H9 (cell line): ENCODE measurements around the gene HLTF. TPM values are rescaled to one million over a fixed set of nuclear protein-coding genes. Genes with fewer than 3 reads are reported as not detected.

ENCODE experiments used
- DNase-seq: peaks from one replicate; pipeline ENCODE4 v3.0.0-alpha.2; 2017
- H2AFZ ChIP-seq: one replicate; pipeline ENCODE4 v1.6.1; 2013; ENCODE audit warnings: mild to moderate bottlenecking, low read length, control low read depth, moderate library complexity
- H2AK5ac ChIP-seq: 2 replicates; pipeline ENCODE4 v1.6.1; 2013; ENCODE audit warnings: low read length, control low read depth, mixed read lengths; ENCODE audit not compliant: insufficient read length
- H2BK120ac ChIP-seq: one replicate; pipeline ENCODE4 v1.6.1; 2013; ENCODE audit warnings: low read depth, mild to moderate bottlenecking, low read length, control low read depth, inconsistent platforms; ENCODE audit not compliant: poor library complexity, severe bottlenecking
- H2BK12ac ChIP-seq: 2 replicates; pipeline ENCODE4 v1.6.1; 2013; ENCODE audit warnings: low read length, control low read depth, mixed read lengths, low read depth; ENCODE audit not compliant: insufficient read length
- H2BK15ac ChIP-seq: 2 replicates; pipeline ENCODE4 v1.6.1; 2013; ENCODE audit warnings: low read depth, low read length, control low read depth
- H2BK20ac ChIP-seq: one replicate; pipeline ENCODE4 v1.6.1; 2013; ENCODE audit warnings: low read depth, mild to moderate bottlenecking, low read length, control low read depth, inconsistent platforms; ENCODE audit not compliant: poor library complexity, severe bottlenecking
- H2BK5ac ChIP-seq: 2 replicates; pipeline ENCODE4 v1.6.1; 2013; ENCODE audit warnings: low read length, control low read depth, mixed read lengths; ENCODE audit not compliant: insufficient read length
- H3K14ac ChIP-seq: 2 replicates; pipeline ENCODE4 v1.6.1; 2013; ENCODE audit warnings: low read length, control low read depth; ENCODE audit not compliant: insufficient read depth
- H3K18ac ChIP-seq: 2 replicates; pipeline ENCODE4 v1.6.1; 2013; ENCODE audit warnings: low read depth, mild to moderate bottlenecking, mixed read lengths, low read length, control low read depth; ENCODE audit not compliant: insufficient read length
- H3K23ac ChIP-seq: 2 replicates; pipeline ENCODE4 v1.6.1; 2013; ENCODE audit warnings: low read length, control low read depth, mixed read lengths, low read depth; ENCODE audit not compliant: insufficient read length
- H3K23me2 ChIP-seq: 2 replicates; pipeline ENCODE4 v1.6.1; 2013; ENCODE audit warnings: low read depth, mild to moderate bottlenecking, mixed read lengths, low read length, control low read depth; ENCODE audit not compliant: insufficient read length, poor library complexity, severe bottlenecking
- H3K27ac ChIP-seq: 2 replicates; pipeline ENCODE4 v1.5.1; 2013; ENCODE audit warnings: low read length, control low read depth, mixed read lengths, low read depth; ENCODE audit not compliant: insufficient read length
- H3K27me3 ChIP-seq: 2 replicates; pipeline ENCODE4 v1.6.1; 2013; ENCODE audit warnings: low read length, control low read depth, inconsistent platforms; ENCODE audit not compliant: insufficient read depth
- H3K4ac ChIP-seq: 2 replicates; pipeline ENCODE4 v1.6.1; 2013; ENCODE audit warnings: low read depth, mild to moderate bottlenecking, control low read depth, inconsistent platforms, low read length, moderate library complexity
- H3K4me1 ChIP-seq: 2 replicates; pipeline ENCODE4 v1.6.1; 2013; ENCODE audit warnings: low read length, control low read depth, inconsistent platforms; ENCODE audit not compliant: insufficient read depth
- H3K4me2 ChIP-seq: 2 replicates; pipeline ENCODE4 v1.6.1; 2013; ENCODE audit warnings: low read length, control low read depth, mixed read lengths; ENCODE audit not compliant: insufficient read length, insufficient read depth
- H3K56ac ChIP-seq: 2 replicates; pipeline ENCODE4 v1.6.1; 2013; ENCODE audit warnings: low read depth, mild to moderate bottlenecking, mixed read lengths, low read length, control low read depth; ENCODE audit not compliant: insufficient read length
- H3K79me1 ChIP-seq: 2 replicates; pipeline ENCODE4 v1.6.1; 2013; ENCODE audit warnings: low read depth, mild to moderate bottlenecking, moderate library complexity, low read length, control low read depth, inconsistent platforms; ENCODE audit not compliant: insufficient read depth, poor library complexity, severe bottlenecking
- H3K79me2 ChIP-seq: 2 replicates; pipeline ENCODE4 v1.6.1; 2013; ENCODE audit warnings: low read length, control low read depth, inconsistent platforms; ENCODE audit not compliant: insufficient read depth
- H3K9ac ChIP-seq: 2 replicates; pipeline ENCODE4 v1.6.1; 2013; ENCODE audit warnings: low read length, control low read depth, mixed read lengths; ENCODE audit not compliant: insufficient read length; ENCODE audit errors: extremely low read depth
- H3K9me3 ChIP-seq: one replicate; pipeline ENCODE4 v1.6.1; 2013; ENCODE audit warnings: low read depth, low read length, inconsistent platforms; ENCODE audit not compliant: control insufficient read depth
- H3T11ph ChIP-seq: one replicate; pipeline ENCODE4 v1.6.1; 2013; ENCODE audit warnings: mild to moderate bottlenecking, low read length, control low read depth, inconsistent platforms
- H4K20me1 ChIP-seq: one replicate; pipeline ENCODE4 v1.6.1; 2013; ENCODE audit not compliant: control insufficient read depth, insufficient read length, insufficient read depth
- H4K5ac ChIP-seq: 2 replicates; pipeline ENCODE4 v1.6.1; 2013; ENCODE audit warnings: low read depth, mild to moderate bottlenecking, mixed read lengths, low read length, control low read depth; ENCODE audit not compliant: insufficient read length
- H4K8ac ChIP-seq: replicated peaks from 2 replicates; pipeline ENCODE4 v1.6.1; 2013; ENCODE audit warnings: low read length, control low read depth, mixed read lengths, low read depth; ENCODE audit not compliant: insufficient read length
- H4K91ac ChIP-seq: 2 replicates; pipeline ENCODE4 v1.6.1; 2013; ENCODE audit warnings: low read depth, mild to moderate bottlenecking, moderate library complexity, mixed read lengths, low read length, control low read depth; ENCODE audit not compliant: insufficient read length
- H3K27ac Mint-ChIP-seq, 3 experiments: 2 replicates in 2 of 3; 3 replicates in 1 of 3; pipeline ENCODE4 v1.8.0; 2020 to 2021; ENCODE audit warnings: mixed read lengths in 3 of 3, mild to moderate bottlenecking in 1 of 3, moderate library complexity in 1 of 3
- H3K27me3 Mint-ChIP-seq: 2 replicates; pipeline ENCODE4 v1.8.0; 2021; ENCODE audit warnings: low read depth, mild to moderate bottlenecking, moderate library complexity, mixed read lengths
- H3K36me3 Mint-ChIP-seq, 3 experiments: 2 replicates in 2 of 3; 3 replicates in 1 of 3; pipeline ENCODE4 v1.8.0; 2020 to 2021; ENCODE audit warnings: low read depth in 3 of 3, mixed read lengths in 3 of 3; ENCODE audit not compliant: insufficient read depth in 1 of 3
- H3K4me1 Mint-ChIP-seq, 2 experiments: 2 replicates each; pipeline ENCODE4 v1.8.0; 2020; ENCODE audit warnings: mixed read lengths in 2 of 2
- H3K4me3 Mint-ChIP-seq, 2 experiments: 2 replicates in 1 of 2; 3 replicates in 1 of 2; pipeline ENCODE4 v1.8.0; 2020 to 2021; ENCODE audit warnings: mild to moderate bottlenecking in 2 of 2, mixed read lengths in 2 of 2, moderate library complexity in 1 of 2
- H3K9me3 Mint-ChIP-seq, 2 experiments: 2 replicates in 1 of 2; 3 replicates in 1 of 2; pipeline ENCODE4 v1.8.0; 2020; ENCODE audit warnings: mild to moderate bottlenecking in 2 of 2, mixed read lengths in 2 of 2, moderate library complexity in 1 of 2
- WGBS: extraction: QIAGEN DNeasy Blood & Tissue Kit; methylation state at CpG from one replicate; pipeline ENCODE4 v1.1.7; 2013; ENCODE audit warnings: missing lambda C conversion rate, low lambda C conversion rate, mixed read lengths; ENCODE audit not compliant: insufficient read length; ENCODE audit errors: extremely low coverage; 5-methylcytosine and 5-hydroxymethylcytosine counted together
- total RNA-seq: library from RNA; stranded (reverse); gene quantifications from 2 replicates; pipeline ENCODE4 v1.2.1, GENCODE V29; 2021
- TF ChIP-seq, protein P1 (sequence below): fragments of 200-600 bp; sonication (generic); conservative IDR thresholded peaks from 3 replicates; pipeline ENCODE4 v1.8.0; 2021; ENCODE audit warnings: antibody characterized with exemption, mild to moderate bottlenecking

The HLTF gene
- total RNA-seq, 1 experiment from 2014 or later, result 41.5 TPM

DNA sequence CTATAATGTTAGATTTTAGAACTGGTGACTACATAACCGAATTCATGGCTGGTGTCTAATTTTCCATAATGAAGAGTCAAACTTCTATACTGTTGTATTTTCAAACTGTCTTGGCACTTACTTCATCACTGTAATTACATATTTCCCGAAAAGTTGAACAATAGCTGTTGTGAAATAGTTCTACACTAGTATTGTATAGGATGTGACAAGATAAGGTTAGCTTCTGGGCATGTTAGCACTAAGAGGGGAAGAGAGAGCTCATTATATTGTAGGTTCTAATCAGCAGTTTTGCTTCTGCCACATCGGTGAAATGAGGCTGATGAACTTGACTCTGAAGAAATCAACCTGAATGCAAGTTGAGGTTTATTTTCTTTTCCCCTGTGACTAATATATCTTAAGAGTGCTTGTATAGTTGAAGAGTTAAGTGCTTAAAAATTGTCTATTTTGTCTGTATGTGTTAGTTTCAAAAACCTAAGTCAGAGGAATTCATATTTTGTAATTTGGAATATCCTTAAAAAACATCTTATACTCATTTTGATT lies 86.1 kb downstream of the HLTF start:
- no peak overlapping the region for H3K23ac ChIP-seq
- Mint-ChIP-seq H3K9me3 (no peaks in the 10 kb centered on the region; a peak in 1 of 5 replicates), H3K4me3 (no peak overlapping the region), H3K27me3 (no peaks in the 10 kb centered on the region), H3K36me3 (peaks cover 0 to 18% (median 16%) of the 10 kb centered on the region in 3 experiments; a peak in 4 of 7 replicates), H3K4me1 (peaks cover 40 to 46% of the 10 kb centered on the region in 2 experiments), H3K27ac (no peak overlapping the region)
- H3K18ac ChIP-seq, result no peak overlapping the region
- H3T11ph ChIP-seq, result no peak overlapping the region
- H2BK20ac ChIP-seq, result no peak overlapping the region
- no peak overlapping the region for H2AK5ac ChIP-seq
- no peak overlapping the region for H2BK5ac ChIP-seq
- no peaks in the 10 kb centered on the region for H4K20me1 ChIP-seq
- no peak overlapping the region for H3K4me2 ChIP-seq
- no peak overlapping the region for H4K91ac ChIP-seq
- H3K79me1 ChIP-seq, result no peaks in the 10 kb centered on the region
- H3K56ac ChIP-seq, result no peak overlapping the region
- no peak overlapping the region for H3K14ac ChIP-seq
- H4K8ac ChIP-seq, result no peak overlapping the region
- H3K27ac ChIP-seq, result no peak overlapping the region
- H2BK15ac ChIP-seq, result no peak overlapping the region
- WGBS, result no CpG with 5 or more reads among the region's 3 CpGs
- H2AFZ ChIP-seq, result no peak overlapping the region
- no peaks in the 10 kb centered on the region for H3K79me2 ChIP-seq
- H3K27me3 ChIP-seq, result no peaks in the 10 kb centered on the region
- H2BK12ac ChIP-seq, result no peak overlapping the region
- H3K23me2 ChIP-seq, result no peaks in the 10 kb centered on the region
- no peak overlapping the region for H3K4ac ChIP-seq
- H2BK120ac ChIP-seq, result no peak overlapping the region
- no peaks in the 10 kb centered on the region for H3K9me3 ChIP-seq
- no peak for DNase-seq
- no peak overlapping the region for H3K9ac ChIP-seq
- no peak overlapping the region for H4K5ac ChIP-seq
- H3K4me1 ChIP-seq, result peaks cover 12% of the 10 kb centered on the region; the same call in 1 of the 2 replicates
- TF ChIP-seq, protein P1, sequence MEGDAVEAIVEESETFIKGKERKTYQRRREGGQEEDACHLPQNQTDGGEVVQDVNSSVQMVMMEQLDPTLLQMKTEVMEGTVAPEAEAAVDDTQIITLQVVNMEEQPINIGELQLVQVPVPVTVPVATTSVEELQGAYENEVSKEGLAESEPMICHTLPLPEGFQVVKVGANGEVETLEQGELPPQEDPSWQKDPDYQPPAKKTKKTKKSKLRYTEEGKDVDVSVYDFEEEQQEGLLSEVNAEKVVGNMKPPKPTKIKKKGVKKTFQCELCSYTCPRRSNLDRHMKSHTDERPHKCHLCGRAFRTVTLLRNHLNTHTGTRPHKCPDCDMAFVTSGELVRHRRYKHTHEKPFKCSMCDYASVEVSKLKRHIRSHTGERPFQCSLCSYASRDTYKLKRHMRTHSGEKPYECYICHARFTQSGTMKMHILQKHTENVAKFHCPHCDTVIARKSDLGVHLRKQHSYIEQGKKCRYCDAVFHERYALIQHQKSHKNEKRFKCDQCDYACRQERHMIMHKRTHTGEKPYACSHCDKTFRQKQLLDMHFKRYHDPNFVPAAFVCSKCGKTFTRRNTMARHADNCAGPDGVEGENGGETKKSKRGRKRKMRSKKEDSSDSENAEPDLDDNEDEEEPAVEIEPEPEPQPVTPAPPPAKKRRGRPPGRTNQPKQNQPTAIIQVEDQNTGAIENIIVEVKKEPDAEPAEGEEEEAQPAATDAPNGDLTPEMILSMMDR, result no peak
